ENCODE results near the gene ATRN.

Gene ATRN

GRCh38 chr20:3631534-3631933 lies 160.7 kb downstream of the ATRN start:
- DNase-seq: no peak

- DNase-seq: no peak
These were observed 161.6 kb downstream of the ATRN start for GRCh38 chr20:3632311-3633004.

- DNase-seq: no peak
These were observed 163.2 kb downstream of the ATRN start for GRCh38 chr20:3633913-3634478.

GRCh38 chr20:3635346-3635745 lies 164.5 kb downstream of the ATRN start:
- no peak for DNase-seq

GRCh38 chr20:3640259-3640658 lies 169.4 kb downstream of the ATRN start:
- no peak for DNase-seq

- DNase-seq: no peak
These were observed 174.7 kb downstream of the ATRN start for GRCh38 chr20:3645309-3646066.

GRCh38 chr20:3646067-3646440 lies 175.2 kb downstream of the ATRN start:
- no peak for DNase-seq

GRCh38 chr20:3646651-3647050 lies 175.8 kb downstream of the ATRN start:
- DNase-seq: no peak

GRCh38 chr20:3647473-3647872 lies 176.7 kb downstream of the ATRN start:
- DNase-seq: no peak

GRCh38 chr20:3648951-3649350 lies 178.1 kb downstream of the ATRN start:
- DNase-seq: no peak

- no peak for DNase-seq
These were observed 180.6 kb downstream of the ATRN start for GRCh38 chr20:3651204-3651962.

GRCh38 chr20:3652221-3652620 lies 181.4 kb downstream of the ATRN start:
- DNase-seq: no peak

- DNase-seq: no peak
These were observed 182.1 kb downstream of the ATRN start for GRCh38 chr20:3652676-3653596.

GRCh38 chr20:3653921-3654320 lies 183.1 kb downstream of the ATRN start:
- no peak for DNase-seq

GRCh38 chr20:3654326-3655130 lies 183.7 kb downstream of the ATRN start:
- no peak for DNase-seq

- DNase-seq: no peak
These were observed 184.2 kb downstream of the ATRN start for GRCh38 chr20:3655131-3655405.

- DNase-seq: no peak
These were observed 187.3 kb downstream of the ATRN start for GRCh38 chr20:3658019-3658715.

- peak; percentile 81 for DNase-seq
These were observed 188.1 kb downstream of the ATRN start for GRCh38 chr20:3658716-3659491.

GRCh38 chr20:3659492-3660261 lies 188.9 kb downstream of the ATRN start:
- no peak for DNase-seq
